HCT116 (cell line): Measurements from ENCODE around the gene PRSS16. TPM values are rescaled to one million over a fixed set of nuclear protein-coding genes. Genes with fewer than 3 reads are reported as not detected.

Experiments
- ATAC-seq: fragments of 200-7000 bp; cut with Tn5 transposase; 2 replicates; pipeline ENCODE4 v1.9.1; 2020; ENCODE audit warnings: mild to moderate bottlenecking, moderate library complexity
- BruUV-seq: library from RNA; stranded (reverse); fragments of 400-500 nt; replicated peaks from 2 replicates; lab custom pipeline; 2021; lab: Mats Ljungman, UMichigan
- CTCF ChIA-PET: fragments of 300-600 bp; sonication (Branson Sonifier 250); formaldehyde crosslinking; loops from one replicate; lab custom pipeline; 2021; ENCODE audit warnings: antibody characterized with exemption; lab: Charles Lee
- POLR2A ChIA-PET: fragments of 300-600, 350-600 bp; sonication (Branson Sonifier 250); formaldehyde crosslinking; loops from one replicate; lab custom pipeline; 2021; ENCODE audit warnings: antibody characterized with exemption; lab: Charles Lee
- RAD21 ChIA-PET, 2 experiments: fragments of 300-600 bp; sonication (Branson Sonifier 250); formaldehyde crosslinking; loops; one replicate each; lab custom pipeline; 2023; ENCODE audit warnings: low total read pairs in 2 of 2; ENCODE audit not compliant: uncharacterized antibody in 2 of 2, unreplicated experiment in 2 of 2, low non-redundant PET in 1 of 2; lab: Charles Lee
- DNase-seq: peaks from one replicate; pipeline ENCODE4 v3.0.0-alpha.2; 2010; ENCODE audit warnings: low read depth, low spot score
- H2AFZ ChIP-seq: fragments of 200-600 bp; shearing (Covaris generic), sonication (generic); 2 replicates; pipeline ENCODE4 v1.6.1; 2017; ENCODE audit warnings: low read depth, mixed run types, mixed read lengths, antibody characterized with exemption, low read length; ENCODE audit not compliant: poor library complexity, severe bottlenecking
- H3K27ac ChIP-seq: 2 replicates; pipeline ENCODE4 v1.5.1; 2012; ENCODE audit warnings: low read depth, low read length
- H3K27me3 ChIP-seq: fragments of 200-600 bp; sonication (generic); 2 replicates; pipeline ENCODE4 v1.6.1; 2016; ENCODE audit warnings: mixed run types, low read length, mixed read lengths; ENCODE audit not compliant: insufficient read depth
- H3K36me3 ChIP-seq, 2 experiments: fragments of 200-500 bp in 1 of 2; fragments of 200-600 bp in 1 of 2; sonication (Bioruptor generic) in 1 of 2; sonication (generic) in 1 of 2; 2 replicates each; pipeline versions ENCODE4 v1.5.1 to v1.6.1; 2014 to 2016; ENCODE audit warnings: low read length in 2 of 2, inconsistent platforms in 1 of 2, mixed read lengths in 1 of 2, mixed run types in 1 of 2; ENCODE audit not compliant: insufficient read depth in 2 of 2, control insufficient read depth in 1 of 2
- H3K4me1 ChIP-seq, 2 experiments: fragments of 200-600 bp in 1 of 2; sonication (generic) in 1 of 2; 2 replicates each; pipeline versions ENCODE4 v1.5.1 to v1.6.1; 2012 to 2017; ENCODE audit warnings: low read length in 2 of 2, inconsistent platforms in 1 of 2, mild to moderate bottlenecking in 1 of 2, mixed read lengths in 1 of 2, mixed run types in 1 of 2, moderate library complexity in 1 of 2; ENCODE audit not compliant: insufficient read depth in 2 of 2, control insufficient read depth in 1 of 2
- H3K4me2 ChIP-seq: fragments of 200-600 bp; sonication (generic); 2 replicates; pipeline ENCODE4 v1.6.1; 2017; ENCODE audit warnings: mixed run types, low read length, mixed read lengths
- H3K4me3 ChIP-seq, 2 experiments: fragments of 200-600 bp in 1 of 2; sonication (generic) in 1 of 2; replicated peaks in 1 of 2; 2 replicates each; pipeline ENCODE4 v1.5.1; 2011 to 2016; ENCODE audit warnings: low read length in 2 of 2, control low read depth in 1 of 2, low read depth in 1 of 2, mild to moderate bottlenecking in 1 of 2, mixed read lengths in 1 of 2, mixed run types in 1 of 2
- H3K79me2 ChIP-seq: fragments of 200-600 bp; sonication (generic); 2 replicates; pipeline ENCODE4 v1.6.1; 2017; ENCODE audit warnings: mild to moderate bottlenecking, mixed run types, low read length, moderate library complexity, mixed read lengths; ENCODE audit not compliant: insufficient read depth
- H3K9ac ChIP-seq: fragments of 200-600 bp; sonication (generic); 2 replicates; pipeline ENCODE4 v1.6.1; 2016; ENCODE audit warnings: low read length, mixed read lengths
- H3K9me2 ChIP-seq: fragments of 200-600 bp; sonication (generic), shearing (Covaris generic); 2 replicates; pipeline ENCODE4 v1.6.1; 2017; ENCODE audit warnings: mixed run types, mild to moderate bottlenecking, moderate library complexity; ENCODE audit not compliant: insufficient read depth
- H3K9me3 ChIP-seq, 2 experiments: fragments of 200-500 bp in 1 of 2; fragments of 200-600 bp in 1 of 2; sonication (Bioruptor generic) in 1 of 2; sonication (generic) in 1 of 2; 2 replicates each; pipeline ENCODE4 v1.6.1; 2014 to 2017; ENCODE audit warnings: low read length in 2 of 2, mixed read lengths in 2 of 2, inconsistent platforms in 1 of 2, low read depth in 1 of 2, mild to moderate bottlenecking in 1 of 2, mixed run types in 1 of 2, moderate library complexity in 1 of 2; ENCODE audit not compliant: control insufficient read depth in 1 of 2, insufficient read depth in 1 of 2
- H4K20me1 ChIP-seq: fragments of 200-600 bp; sonication (generic), shearing (Covaris generic); 2 replicates; pipeline ENCODE4 v1.6.1; 2017; ENCODE audit warnings: mixed run types, mild to moderate bottlenecking, moderate library complexity; ENCODE audit not compliant: insufficient read depth
- CEBPB ChIP-seq: IDR thresholded peaks from 2 replicates; pipeline ENCODE4 v1.6.1; 2012; ENCODE audit warnings: low read depth
- CTCF ChIP-seq, 3 experiments: fragments of 200-600 bp in 1 of 3; sonication (generic) in 1 of 3; IDR thresholded peaks in 2 of 3; conservative IDR thresholded peaks in 1 of 3; 2 replicates each; pipeline ENCODE4 v1.5.1; 2012 to 2017; ENCODE audit warnings: low read depth in 2 of 3, low read length in 2 of 3, antibody characterized with exemption in 1 of 3, borderline replicate concordance in 1 of 3, control low read depth in 1 of 3, mild to moderate bottlenecking in 1 of 3, mixed read lengths in 1 of 3, mixed run types in 1 of 3, moderate library complexity in 1 of 3; ENCODE audit not compliant: insufficient read depth in 1 of 3
- EZH2phosphoT487 ChIP-seq: fragments of 200-600 bp; IDR thresholded peaks from 2 replicates; pipeline ENCODE4 v1.6.1; 2018; ENCODE audit warnings: antibody characterized with exemption, borderline replicate concordance
- intact Hi-C: fragments of 100-400 bp; cut with micrococcal nuclease; formaldehyde crosslinking; loops from 2 replicates; pipeline ENCODE4 v1.10.0; 2022
- total RNA-seq: library from RNA; stranded (reverse); gene quantifications from one replicate; pipeline ENCODE4 v1.2.1, GENCODE V29; 2021; ENCODE audit not compliant: unreplicated experiment

The PRSS16 gene
- total RNA-seq, 1 experiment from 2014 or later = 14.5 TPM

- no peak for TF ChIP-seq CTCF (IDR thresholded peaks at IDR 0.05 in 2 of 3, conservative IDR thresholded peaks at IDR 0.05 in 1 of 3; ENCODE audit: borderline replicate concordance in 1 of 3, insufficient read depth in 1 of 3, low read depth in 2 of 3, low read length in 2 of 3)
Measured at GRCh38 chr6:27280064-27280539, 32.6 kb downstream of the PRSS16 start (continued).

GRCh38 chr6:27280540-27281000, 33.1 kb downstream of the PRSS16 start:
- ChIA-PET CTCF (interaction anchor here (1.5 kb wide), 1 partner anchor 472 kb away, joined by 4 read pairs; no protein-coding TSS in a partner anchor), POLR2A (interaction anchor here (0.5 to 1.0 kb wide), 2 partner anchors 16 to 193 kb away, joined by 3 to 4 read pairs; no protein-coding TSS in a partner anchor), RAD21 (no interaction called here)
- Histone ChIP-seq H3K9ac (peak overlapping the region; percentile 43), H3K4me3 (peak overlapping the region; percentile 40 to 54), H3K27me3 (no peaks in the 10 kb centered on the region), H3K27ac (peak overlapping the region; percentile 61; the same call in 1 of the 2 replicates), H3K4me2 (peak overlapping the region; percentile 86), H3K79me2 (no peaks in the 10 kb centered on the region), H2AFZ (peak overlapping the region; percentile 87), H3K9me3 (no peaks in the 10 kb centered on the region), H3K36me3 (no peaks in the 10 kb centered on the region), H3K9me2 (no peaks in the 10 kb centered on the region), H4K20me1 (no peaks in the 10 kb centered on the region), H3K4me1 (peaks cover 3 to 17% of the 10 kb centered on the region in 2 experiments; a peak in 3 of 4 replicates)
- DNase-seq (peak; percentile 35), ATAC-seq (peak; percentile 82)
- TF ChIP-seq CEBPB (0 out of 2 replicates have a peak, but pooled peaks have one; percentile 24), EZH2phosphoT487 (no peak)
- BruUV-seq = no TSS peak
- intact Hi-C loops = loop anchor here (1.0 to 2.0 kb wide), 2 partner anchors 15 to 44 kb away; no protein-coding TSS in a partner anchor
